Trophoblast cell (in vitro differentiated cells and primary cell): ENCODE data around the gene RHBG.

ENCODE experiments used
- DNase-seq, 2 donors: peaks; one replicate each; pipeline ENCODE4 v3.0.0-alpha.2; 2016
- H2AFZ ChIP-seq: 2 replicates; pipeline ENCODE4 v1.6.1; 2013; ENCODE audit warnings: low read length, moderate library complexity, mild to moderate bottlenecking; ENCODE audit not compliant: insufficient read depth, poor library complexity
- H2AK5ac ChIP-seq: 2 replicates; pipeline ENCODE4 v1.6.1; 2013; ENCODE audit warnings: mild to moderate bottlenecking, low read length
- H2BK120ac ChIP-seq: 2 replicates; pipeline ENCODE4 v1.6.1; 2013; ENCODE audit warnings: low read length, mild to moderate bottlenecking, moderate library complexity; ENCODE audit not compliant: insufficient read depth, poor library complexity
- H2BK12ac ChIP-seq: 2 replicates; pipeline ENCODE4 v1.6.1; 2013; ENCODE audit warnings: mild to moderate bottlenecking, low read length, moderate library complexity
- H2BK5ac ChIP-seq: 2 replicates; pipeline ENCODE4 v1.6.1; 2013; ENCODE audit warnings: low read length, low read depth, moderate library complexity, mild to moderate bottlenecking; ENCODE audit not compliant: poor library complexity
- H3K14ac ChIP-seq: 2 replicates; pipeline ENCODE4 v1.6.1; 2013; ENCODE audit warnings: mild to moderate bottlenecking, low read length
- H3K18ac ChIP-seq: 2 replicates; pipeline ENCODE4 v1.6.1; 2013; ENCODE audit warnings: mild to moderate bottlenecking, low read length
- H3K23ac ChIP-seq: 2 replicates; pipeline ENCODE4 v1.6.1; 2013; ENCODE audit warnings: low read length
- H3K27ac ChIP-seq: 2 replicates; pipeline ENCODE4 v1.5.1; 2013; ENCODE audit warnings: low read depth, mild to moderate bottlenecking, inconsistent platforms, low read length, moderate library complexity
- H3K27me3 ChIP-seq: 2 replicates; pipeline ENCODE4 v1.6.1; 2013; ENCODE audit warnings: inconsistent platforms, mild to moderate bottlenecking, low read length, moderate library complexity; ENCODE audit not compliant: insufficient read depth
- H3K36me3 ChIP-seq, 2 experiments: 1 replicate in 1 of 2; 2 replicates in 1 of 2; pipeline ENCODE4 v1.6.1; 2013; ENCODE audit warnings: low read length in 2 of 2, mild to moderate bottlenecking in 2 of 2, moderate library complexity in 1 of 2; ENCODE audit not compliant: insufficient read depth in 2 of 2, control insufficient read depth in 1 of 2
- H3K4ac ChIP-seq: 2 replicates; pipeline ENCODE4 v1.6.1; 2013; ENCODE audit warnings: low read depth, mild to moderate bottlenecking, low read length, moderate library complexity
- H3K4me1 ChIP-seq, 2 experiments: 1 replicate in 1 of 2; 2 replicates in 1 of 2; pipeline ENCODE4 v1.6.1; 2013; ENCODE audit warnings: low read length in 2 of 2, mild to moderate bottlenecking in 2 of 2, moderate library complexity in 1 of 2; ENCODE audit not compliant: insufficient read depth in 2 of 2, control insufficient read depth in 1 of 2
- H3K4me2 ChIP-seq: 2 replicates; pipeline ENCODE4 v1.6.1; 2013; ENCODE audit warnings: inconsistent platforms, mild to moderate bottlenecking, low read length, moderate library complexity
- H3K4me3 ChIP-seq: 2 replicates; pipeline ENCODE4 v1.5.1; 2013; ENCODE audit warnings: mild to moderate bottlenecking, low read depth, low read length, inconsistent platforms
- H3K79me1 ChIP-seq: one replicate; pipeline ENCODE4 v1.6.1; 2013; ENCODE audit warnings: low read length
- H3K79me2 ChIP-seq: 2 replicates; pipeline ENCODE4 v1.6.1; 2013; ENCODE audit warnings: low read length, mild to moderate bottlenecking; ENCODE audit not compliant: control insufficient read depth, insufficient read depth, poor library complexity
- H3K9ac ChIP-seq: 2 replicates; pipeline ENCODE4 v1.6.1; 2013; ENCODE audit warnings: mild to moderate bottlenecking, low read length
- H3K9me3 ChIP-seq: 2 replicates; pipeline ENCODE4 v1.6.1; 2013; ENCODE audit warnings: low read depth, mild to moderate bottlenecking, control low read depth, inconsistent platforms, low read length; ENCODE audit not compliant: insufficient read depth
- H4K12ac ChIP-seq: 2 replicates; pipeline ENCODE4 v1.6.1; 2013; ENCODE audit warnings: low read depth, mild to moderate bottlenecking, low read length, moderate library complexity
- H4K8ac ChIP-seq: 2 replicates; pipeline ENCODE4 v1.6.1; 2013; ENCODE audit warnings: low read depth, mild to moderate bottlenecking, low read length, moderate library complexity
- H4K91ac ChIP-seq: one replicate; pipeline ENCODE4 v1.6.1; 2013; ENCODE audit warnings: low read depth, mild to moderate bottlenecking, low read length, moderate library complexity
- WGBS: extraction: QIAGEN DNeasy Blood & Tissue Kit; methylation state at CpG from one replicate; pipeline ENCODE4 v1.1.7; 2013; ENCODE audit warnings: missing lambda C conversion rate; ENCODE audit not compliant: insufficient read length, insufficient coverage; ENCODE audit errors: extremely low coverage; 5-methylcytosine and 5-hydroxymethylcytosine counted together

The RHBG gene

GRCh38 chr1:156336242-156336641 is 32.8 kb upstream of the RHBG start:
- no peak overlapping the region for H3K27ac ChIP-seq
- DNase-seq: no peak
- no CpG with 5 or more reads among the region's 4 CpGs for WGBS

GRCh38 chr1:156337052-156337887 is 31.7 kb upstream of the RHBG start:
- Histone ChIP-seq H3K9me3 (no peaks in the 10 kb centered on the region), H2BK120ac (peak overlapping the region; percentile 54), H3K9ac (peak overlapping the region; percentile 96), H3K4ac (peak overlapping the region; percentile 97), H2BK5ac (no peak overlapping the region), H2BK12ac (no peak overlapping the region), H3K36me3 (peaks cover 9 to 20% of the 10 kb centered on the region in 2 experiments), H3K23ac (no peak overlapping the region), H2AFZ (peak overlapping the region; percentile 81), H3K4me1 (peaks cover 3 to 4% of the 10 kb centered on the region in 2 experiments), H4K91ac (peak overlapping the region; percentile 75), H4K8ac (peak overlapping the region; percentile 91), H3K4me2 (peak overlapping the region; percentile 88), H3K14ac (peak overlapping the region; percentile 83), H4K12ac (peak overlapping the region; percentile 22), H3K4me3 (peak overlapping the region; percentile 92), H3K27me3 (no peaks in the 10 kb centered on the region), H3K79me2 (peaks cover 9% of the 10 kb centered on the region), H3K18ac (no peak overlapping the region), H3K79me1 (peaks cover 5% of the 10 kb centered on the region), H3K27ac (no peak overlapping the region), H2AK5ac (no peak overlapping the region)
- peak in 1 of 2 donors; percentile 10 for DNase-seq
- no CpG with 5 or more reads among the region's 34 CpGs for WGBS

More at GRCh38 chr1:156336242-156336641, 32.8 kb upstream of the RHBG start:
- no peak overlapping the region for H3K14ac ChIP-seq
- no peak overlapping the region for H4K91ac ChIP-seq
- H2BK5ac ChIP-seq: no peak overlapping the region
- H2BK120ac ChIP-seq: no peak overlapping the region
- H4K12ac ChIP-seq: no peak overlapping the region
- H4K8ac ChIP-seq: no peak overlapping the region
- H3K4ac ChIP-seq: peak overlapping the region; percentile 3
- no peak overlapping the region for H3K18ac ChIP-seq
- H3K9me3 ChIP-seq: no peaks in the 10 kb centered on the region
- peak overlapping the region; percentile 88 for H3K4me2 ChIP-seq
- no peak overlapping the region for H3K9ac ChIP-seq
- peaks cover 5% of the 10 kb centered on the region for H3K79me1 ChIP-seq
- no peak overlapping the region for H2BK12ac ChIP-seq
- H3K36me3 ChIP-seq: peaks cover 17 to 28% of the 10 kb centered on the region in 2 experiments
- no peak overlapping the region for H3K4me3 ChIP-seq
- peaks cover 3 to 4% of the 10 kb centered on the region in 2 experiments for H3K4me1 ChIP-seq
- H3K79me2 ChIP-seq: peaks cover 9% of the 10 kb centered on the region
- H3K27me3 ChIP-seq: no peaks in the 10 kb centered on the region
- no peak overlapping the region for H2AFZ ChIP-seq
- H2AK5ac ChIP-seq: no peak overlapping the region
- no peak overlapping the region for H3K23ac ChIP-seq

- peak overlapping the region; percentile 81 for H2AFZ ChIP-seq
- peak overlapping the region; percentile 54 for H2BK120ac ChIP-seq
- peak overlapping the region; percentile 90 for H4K12ac ChIP-seq
Observed at GRCh38 chr1:156337888-156338179, 31.2 kb upstream of the RHBG start.

GRCh38 chr1:156338180-156338976 is 30.6 kb upstream of the RHBG start, which contains the start of the genes CCT3 and TSACC:
Gene CCT3 (minus strand): TSS chr1:156338292. CDS start chr1:156338184, 108 bp downstream.
Gene TSACC (plus strand): TSS chr1:156338526. CDS start chr1:156339758, 1,232 bp downstream.
- H3K23ac ChIP-seq: no peak within 1 kb of the TSS
- H3K9ac ChIP-seq: peak within 1 kb of the TSS; percentile 96
- no peaks in the 10 kb centered on the region for H3K27me3 ChIP-seq
- H4K91ac ChIP-seq: peak within 1 kb of the TSS; percentile 75
- H4K8ac ChIP-seq: peak within 1 kb of the TSS; percentile 91
- H2AFZ ChIP-seq: peak within 1 kb of the TSS; percentile 81
- H3K14ac ChIP-seq: peak within 1 kb of the TSS; percentile 83
- peak within 1 kb of the TSS; percentile 90 for H4K12ac ChIP-seq
- no peak within 1 kb of the TSS for H2BK12ac ChIP-seq
- H2BK120ac ChIP-seq: peak within 1 kb of the TSS; percentile 67
- no peak within 1 kb of the TSS for H2BK5ac ChIP-seq
- peak within 1 kb of the TSS; percentile 88 for H3K4me2 ChIP-seq
- WGBS: no CpG with 5 or more reads among the region's 47 CpGs
- peaks cover 9% of the 10 kb centered on the region for H3K79me2 ChIP-seq
- H3K18ac ChIP-seq: peak within 1 kb of the TSS; percentile 78
- H3K4me1 ChIP-seq: peaks cover 3 to 4% of the 10 kb centered on the region in 2 experiments
- H3K27ac ChIP-seq: peak within 1 kb of the TSS; percentile 59
- H3K9me3 ChIP-seq: no peaks in the 10 kb centered on the region
- peaks cover 5% of the 10 kb centered on the region for H3K79me1 ChIP-seq
- peak within 1 kb of the TSS; percentile 92 for H3K4me3 ChIP-seq
- peak; percentile 99 to 100 for DNase-seq
- peak within 1 kb of the TSS; percentile 97 for H3K4ac ChIP-seq
- peaks cover 5 to 14% of the 10 kb centered on the region in 2 experiments for H3K36me3 ChIP-seq
- H2AK5ac ChIP-seq: no peak within 1 kb of the TSS

More at GRCh38 chr1:156337888-156338179, 31.2 kb upstream of the RHBG start:
- Histone ChIP-seq H3K27me3 (no peaks in the 10 kb centered on the region), H3K4ac (peak overlapping the region; percentile 66), H3K9ac (peak overlapping the region; percentile 96), H3K4me2 (peak overlapping the region; percentile 88), H3K27ac (peak overlapping the region; percentile 59), H4K8ac (peak overlapping the region; percentile 91), H3K4me3 (peak overlapping the region; percentile 92), H3K4me1 (peaks cover 3 to 4% of the 10 kb centered on the region in 2 experiments), H3K79me1 (peaks cover 5% of the 10 kb centered on the region), H3K23ac (no peak overlapping the region), H3K18ac (peak overlapping the region; percentile 78), H3K14ac (peak overlapping the region; percentile 83), H2BK5ac (no peak overlapping the region), H3K79me2 (peaks cover 9% of the 10 kb centered on the region), H2BK12ac (no peak overlapping the region), H3K9me3 (no peaks in the 10 kb centered on the region), H3K36me3 (peaks cover 8 to 18% of the 10 kb centered on the region in 2 experiments), H2AK5ac (no peak overlapping the region), H4K91ac (peak overlapping the region; percentile 75)
- DNase-seq: no peak
- WGBS: no CpG with 5 or more reads among the region's 14 CpGs
